GM19468 (cell line): ENCODE results near the gene PACS1.
A peak's percentile ranks its signal among the peaks of the same experiment; 100 is the strongest.
"Not testable (repeated sequence)": the region's sequence is repeated elsewhere in the genome, so short reads cannot be mapped to it uniquely, and the experiment has no call there.

Experiments used
- ATAC-seq: cut with Tn5 transposase; IDR thresholded peaks from one replicate; pipeline ENCODE4 v1.9.1; 2021; ENCODE audit warnings: mild to moderate bottlenecking, moderate library complexity, moderate number of reproducible peaks; ENCODE audit not compliant: unreplicated experiment; ENCODE audit errors: extremely low read depth

PACS1 gene

GRCh38 chr11:66069715-66070603 is at the start of gene PACS1:
PACS1 (plus strand) TSS chr11:66070272; CDS start chr11:66070487, 215 bp downstream.
- ATAC-seq, result peak; percentile 42

GRCh38 chr11:66020618-66021357 is 49.3 kb upstream of the PACS1 start:
- no peak for ATAC-seq

GRCh38 chr11:66022401-66023185 is 47.5 kb upstream of the PACS1 start:
- no peak for ATAC-seq

GRCh38 chr11:66023186-66023440 is 47.0 kb upstream of the PACS1 start:
- not testable (repeated sequence) for ATAC-seq

- no peak for ATAC-seq
Observed at GRCh38 chr11:66026017-66026529, 44.0 kb upstream of the PACS1 start, which contains the start of gene CATSPER1. CATSPER1 (minus strand) TSS chr11:66026479; CDS start chr11:66026379, 100 bp downstream.

- no peak for ATAC-seq
Observed at GRCh38 chr11:66032957-66033735, 36.9 kb upstream of the PACS1 start.

GRCh38 chr11:66035653-66036333 is 34.3 kb upstream of the PACS1 start:
- no peak for ATAC-seq

- ATAC-seq, result no peak
Observed at GRCh38 chr11:66036334-66036710, 33.8 kb upstream of the PACS1 start.

- ATAC-seq, result no peak
Observed at GRCh38 chr11:66037327-66037726, 32.7 kb upstream of the PACS1 start.

GRCh38 chr11:66039765-66040164 is 30.3 kb upstream of the PACS1 start:
- no peak for ATAC-seq

- no peak for ATAC-seq
Observed at GRCh38 chr11:66042227-66042995, 27.7 kb upstream of the PACS1 start.

GRCh38 chr11:66042996-66043906 is 26.8 kb upstream of the PACS1 start:
- ATAC-seq, result no peak

- ATAC-seq, result no peak
Observed at GRCh38 chr11:66044757-66045156, 25.3 kb upstream of the PACS1 start.

GRCh38 chr11:66045177-66045639 is 24.9 kb upstream of the PACS1 start:
- no peak for ATAC-seq

GRCh38 chr11:66046901-66047300 is 23.2 kb upstream of the PACS1 start:
- no peak for ATAC-seq

- ATAC-seq, result no peak
Observed at GRCh38 chr11:66047541-66048365, 22.3 kb upstream of the PACS1 start.
